Astrocyte (in vitro differentiated cells and primary cell): ENCODE measurements around the gene TOMM5. TPM values are rescaled to one million over a fixed set of nuclear protein-coding genes. Genes with fewer than 3 reads are reported as not detected.

ENCODE experiments used
- DNase-seq: peaks from one replicate; pipeline ENCODE4 v3.0.0-alpha.2; 2010; ENCODE audit warnings: low read depth
- FAIRE-seq: peaks from 2 replicates; lab custom pipeline; 2011; peaks lifted over from hg19 to GRCh38; lab: Jason Lieb, UNC
- H2AFZ ChIP-seq: 2 replicates; pipeline ENCODE4 v1.6.0; 2012; ENCODE audit warnings: low read depth, low read length, inconsistent platforms
- H3K27ac ChIP-seq: 2 replicates; pipeline ENCODE4 v1.5.1; 2011; ENCODE audit warnings: low read depth, low read length, inconsistent platforms
- H3K27me3 ChIP-seq: 2 replicates; pipeline ENCODE4 v1.6.0; 2011; ENCODE audit warnings: low read length, inconsistent platforms; ENCODE audit not compliant: insufficient read depth
- H3K36me3 ChIP-seq: 2 replicates; pipeline ENCODE4 v1.5.1; 2011; ENCODE audit warnings: low read length, inconsistent platforms; ENCODE audit not compliant: insufficient read depth
- H3K4me1 ChIP-seq: 2 replicates; pipeline ENCODE4 v1.5.1; 2011; ENCODE audit warnings: low read length, inconsistent platforms; ENCODE audit not compliant: insufficient read depth
- H3K4me2 ChIP-seq: 2 replicates; pipeline ENCODE4 v1.6.0; 2012; ENCODE audit warnings: low read length, inconsistent platforms
- H3K4me3 ChIP-seq: 2 replicates; pipeline ENCODE4 v1.5.1; 2011; ENCODE audit warnings: low read depth, mild to moderate bottlenecking, low read length, inconsistent platforms; ENCODE audit not compliant: insufficient read depth
- H3K79me2 ChIP-seq: 2 replicates; pipeline ENCODE4 v1.6.0; 2012; ENCODE audit warnings: mild to moderate bottlenecking, low read length, inconsistent platforms; ENCODE audit not compliant: insufficient read depth
- H3K9ac ChIP-seq: 2 replicates; pipeline ENCODE4 v1.6.0; 2012; ENCODE audit warnings: mild to moderate bottlenecking, low read length, inconsistent platforms
- H3K9me3 ChIP-seq: 2 replicates; pipeline ENCODE4 v1.5.1; 2012; ENCODE audit warnings: low read depth, mild to moderate bottlenecking, low read length, inconsistent platforms; ENCODE audit not compliant: insufficient read depth
- H4K20me1 ChIP-seq: 2 replicates; pipeline ENCODE4 v1.6.0; 2012; ENCODE audit warnings: low read length, inconsistent platforms; ENCODE audit not compliant: insufficient read depth
- H3K27ac Mint-ChIP-seq: one replicate; pipeline ENCODE4 v1.8.0; 2021; ENCODE audit warnings: mild to moderate bottlenecking, mixed read lengths; ENCODE audit not compliant: unreplicated experiment
- H3K27me3 Mint-ChIP-seq: one replicate; pipeline ENCODE4 v1.8.0; 2021; ENCODE audit warnings: low read depth, mixed read lengths; ENCODE audit not compliant: unreplicated experiment
- H3K36me3 Mint-ChIP-seq: one replicate; pipeline ENCODE4 v1.8.0; 2021; ENCODE audit warnings: low read depth, mixed read lengths; ENCODE audit not compliant: unreplicated experiment
- H3K4me1 Mint-ChIP-seq: one replicate; pipeline ENCODE4 v1.8.0; 2021; ENCODE audit warnings: low read depth, mixed read lengths; ENCODE audit not compliant: unreplicated experiment
- H3K4me3 Mint-ChIP-seq: one replicate; pipeline ENCODE4 v1.8.0; 2021; ENCODE audit warnings: mild to moderate bottlenecking, moderate library complexity, mixed read lengths; ENCODE audit not compliant: unreplicated experiment
- H3K9me3 Mint-ChIP-seq: one replicate; pipeline ENCODE4 v1.8.0; 2021; ENCODE audit warnings: mild to moderate bottlenecking, mixed read lengths; ENCODE audit not compliant: unreplicated experiment
- CTCF ChIP-seq: IDR thresholded peaks from 2 replicates; pipeline ENCODE4 v1.5.1; 2011; ENCODE audit warnings: low read depth, mild to moderate bottlenecking, inconsistent platforms, low read length, moderate library complexity; ENCODE audit not compliant: insufficient read depth
- EZH2 ChIP-seq: IDR thresholded peaks from 2 replicates; pipeline ENCODE4 v1.6.1; 2012; ENCODE audit warnings: mild to moderate bottlenecking, low read length, inconsistent platforms; ENCODE audit not compliant: insufficient read depth
- total RNA-seq: library from RNA; stranded (reverse); gene quantifications from 2 replicates; pipeline ENCODE4 v1.2.1, GENCODE V29; 2021

The TOMM5 gene
- total RNA-seq, 1 donor from 2014 or later, result 137 TPM

GRCh38 chr9:37611961-37612360 is 19.6 kb upstream of the TOMM5 start:
- Histone ChIP-seq H3K79me2 (no peaks in the 10 kb centered on the region), H3K36me3 (no peaks in the 10 kb centered on the region), H3K27ac (no peak overlapping the region), H3K9me3 (no peaks in the 10 kb centered on the region), H3K4me3 (no peak overlapping the region), H3K4me2 (no peak overlapping the region), H3K27me3 (peaks cover 13% of the 10 kb centered on the region), H3K9ac (no peak overlapping the region), H4K20me1 (no peaks in the 10 kb centered on the region), H2AFZ (no peak overlapping the region), H3K4me1 (no peaks in the 10 kb centered on the region)
- no peak overlapping the region for H3K27ac Mint-ChIP-seq
- no peaks in the 10 kb centered on the region for H3K4me1 Mint-ChIP-seq
- peaks cover 12% of the 10 kb centered on the region for H3K27me3 Mint-ChIP-seq
- no peak for DNase-seq
- FAIRE-seq, result no peak
- TF ChIP-seq EZH2 (no peak), CTCF (no peak)
- no peak overlapping the region for H3K4me3 Mint-ChIP-seq
- H3K9me3 Mint-ChIP-seq, result no peaks in the 10 kb centered on the region
- H3K36me3 Mint-ChIP-seq, result no peaks in the 10 kb centered on the region

- H2AFZ ChIP-seq, result no peak overlapping the region
- H3K36me3 Mint-ChIP-seq, result no peaks in the 10 kb centered on the region
- FAIRE-seq (no peak), DNase-seq (no peak)
- H3K27ac Mint-ChIP-seq, result no peak overlapping the region
- peaks cover 17% of the 10 kb centered on the region for H3K27me3 ChIP-seq
- H3K36me3 ChIP-seq, result no peaks in the 10 kb centered on the region
- H3K4me2 ChIP-seq, result no peak overlapping the region
- peaks cover 15% of the 10 kb centered on the region for H3K27me3 Mint-ChIP-seq
- H3K9me3 Mint-ChIP-seq, result no peaks in the 10 kb centered on the region
- no peaks in the 10 kb centered on the region for H3K4me1 Mint-ChIP-seq
- H3K4me3 ChIP-seq, result no peak overlapping the region
- H3K4me3 Mint-ChIP-seq, result no peak overlapping the region
- no peaks in the 10 kb centered on the region for H3K79me2 ChIP-seq
- H3K4me1 ChIP-seq, result no peaks in the 10 kb centered on the region
- no peak for TF ChIP-seq EZH2
- no peak for TF ChIP-seq CTCF
- H4K20me1 ChIP-seq, result no peaks in the 10 kb centered on the region
- no peak overlapping the region for H3K27ac ChIP-seq
- H3K9ac ChIP-seq, result no peak overlapping the region
- no peaks in the 10 kb centered on the region for H3K9me3 ChIP-seq
Observed at GRCh38 chr9:37611014-37611413, 18.6 kb upstream of the TOMM5 start.

GRCh38 chr9:37609735-37610397 is 17.5 kb upstream of the TOMM5 start:
- no peak overlapping the region for H2AFZ ChIP-seq
- H3K27me3 Mint-ChIP-seq, result peaks cover 16% of the 10 kb centered on the region
- FAIRE-seq, result no peak

More at GRCh38 chr9:37609735-37610397, 17.5 kb upstream of the TOMM5 start:
- Mint-ChIP-seq H3K4me1 (no peaks in the 10 kb centered on the region), H3K27ac (no peak overlapping the region), H3K36me3 (no peaks in the 10 kb centered on the region), H3K4me3 (no peak overlapping the region), H3K9me3 (no peaks in the 10 kb centered on the region)
- no peak for DNase-seq
- Histone ChIP-seq H3K36me3 (no peaks in the 10 kb centered on the region), H3K4me3 (no peak overlapping the region), H3K9ac (no peak overlapping the region), H3K79me2 (no peaks in the 10 kb centered on the region), H3K27me3 (peaks cover 21% of the 10 kb centered on the region), H3K4me1 (no peaks in the 10 kb centered on the region), H3K9me3 (no peaks in the 10 kb centered on the region), H4K20me1 (no peaks in the 10 kb centered on the region), H3K27ac (no peak overlapping the region), H3K4me2 (no peak overlapping the region)
- no peak for TF ChIP-seq EZH2
